Stomach (tissue), 4 donors: ENCODE results near the gene OR5D18.

Experiments used
- POLR2AphosphoS5 ChIP-seq, 3 donors: sonication (generic); formaldehyde crosslinking; IDR thresholded peaks; one replicate each; pipeline ENCODE4 v1.6.1; 2016; ENCODE audit warnings: antibody characterized with exemption in 3 of 3
- TF ChIP-seq, protein P1 (sequence below), 7 experiments: fragments of 450-650 bp in 4 of 7; fragments of 200-600 bp in 3 of 7; sonication (generic) in 3 of 7; IDR thresholded peaks; one replicate each; pipeline ENCODE4 v1.5.1; 2016 to 2019; ENCODE audit warnings: antibody characterized with exemption in 7 of 7, control low read depth in 2 of 7, mild to moderate bottlenecking in 1 of 7

DNA sequence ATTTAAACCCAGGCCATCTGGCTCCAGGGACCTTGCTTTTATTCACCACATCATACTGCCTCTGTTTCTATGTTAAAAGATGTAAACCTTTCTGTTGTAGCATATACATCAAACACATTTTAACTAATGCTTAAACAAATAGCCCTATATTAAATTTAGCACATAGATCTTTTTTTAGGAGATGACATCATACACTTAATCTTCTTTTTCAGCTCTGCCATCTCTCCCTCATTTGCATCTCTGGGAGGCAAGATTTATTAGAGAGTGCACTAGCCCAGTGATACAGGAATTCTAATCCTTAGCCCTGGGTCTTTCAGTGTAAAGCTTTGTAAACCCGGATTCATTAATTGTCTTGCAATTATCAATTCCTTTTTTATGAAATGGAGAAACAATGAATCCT lies 32.7 kb downstream of the OR5D18 start:
- TF ChIP-seq, protein P1, sequence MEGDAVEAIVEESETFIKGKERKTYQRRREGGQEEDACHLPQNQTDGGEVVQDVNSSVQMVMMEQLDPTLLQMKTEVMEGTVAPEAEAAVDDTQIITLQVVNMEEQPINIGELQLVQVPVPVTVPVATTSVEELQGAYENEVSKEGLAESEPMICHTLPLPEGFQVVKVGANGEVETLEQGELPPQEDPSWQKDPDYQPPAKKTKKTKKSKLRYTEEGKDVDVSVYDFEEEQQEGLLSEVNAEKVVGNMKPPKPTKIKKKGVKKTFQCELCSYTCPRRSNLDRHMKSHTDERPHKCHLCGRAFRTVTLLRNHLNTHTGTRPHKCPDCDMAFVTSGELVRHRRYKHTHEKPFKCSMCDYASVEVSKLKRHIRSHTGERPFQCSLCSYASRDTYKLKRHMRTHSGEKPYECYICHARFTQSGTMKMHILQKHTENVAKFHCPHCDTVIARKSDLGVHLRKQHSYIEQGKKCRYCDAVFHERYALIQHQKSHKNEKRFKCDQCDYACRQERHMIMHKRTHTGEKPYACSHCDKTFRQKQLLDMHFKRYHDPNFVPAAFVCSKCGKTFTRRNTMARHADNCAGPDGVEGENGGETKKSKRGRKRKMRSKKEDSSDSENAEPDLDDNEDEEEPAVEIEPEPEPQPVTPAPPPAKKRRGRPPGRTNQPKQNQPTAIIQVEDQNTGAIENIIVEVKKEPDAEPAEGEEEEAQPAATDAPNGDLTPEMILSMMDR (IDR thresholded peaks at IDR 0.05): no peak
- no peak for TF ChIP-seq POLR2AphosphoS5 (IDR thresholded peaks at IDR 0.05)
